ENCODE data around the gene FOXP4.

- TF ChIP-seq CTCF (IDR thresholded peaks at IDR 0.05) (no peak), POLR2A (IDR thresholded peaks at IDR 0.05) (no peak), EP300 (IDR thresholded peaks at IDR 0.05) (no peak)
These were observed 15.7 kb upstream of the FOXP4 start for GRCh38 chr6:41530476-41530875.
